ENCODE data around the gene PIP4K2A.
A peak's percentile ranks its signal among the peaks of the same experiment; 100 is the strongest.

The PIP4K2A gene

DNA sequence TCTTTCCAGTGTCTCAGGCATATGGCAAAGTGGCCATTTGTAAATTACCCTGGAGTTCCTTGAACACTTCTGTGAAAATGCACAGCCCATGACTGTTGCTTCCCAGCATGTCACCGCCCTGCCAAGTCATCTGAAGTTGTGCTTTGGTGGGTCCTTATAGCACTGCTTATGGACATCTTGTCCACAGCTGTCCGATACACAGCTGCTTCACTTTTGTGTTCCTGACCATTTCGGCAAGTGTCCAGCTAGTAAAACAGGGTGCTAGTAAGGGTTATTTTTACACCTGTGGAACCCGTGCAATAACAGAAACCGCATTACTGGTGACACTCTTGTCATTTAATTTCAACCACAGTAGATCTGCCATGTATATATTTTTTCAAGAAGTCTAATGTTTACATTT, 29.7 kb downstream of the PIP4K2A start:
- Histone ChIP-seq H3K9me3 (ENCODE audit: control insufficient read depth in 1 of 2, low read length in 2 of 2) (no peaks in the 10 kb centered on the region), H3K36me3 (ENCODE audit: control insufficient read depth in 1 of 2, insufficient read depth in 2 of 2, low read length in 2 of 2) (no peaks in the 10 kb centered on the region), H3K4me1 (ENCODE audit: control insufficient read depth in 1 of 2, insufficient read depth in 2 of 2, low read length in 2 of 2) (peaks cover 25 to 31% of the 10 kb centered on the region in 2 donors), H3K4me3 (ENCODE audit: low read depth in 1 of 2, low read length in 2 of 2) (no peak overlapping the region), H3K9ac (ENCODE audit: low read depth in 1 of 2, low read length in 2 of 2) (no peak overlapping the region), H3K27me3 (ENCODE audit: control insufficient read depth in 1 of 2, insufficient read depth in 2 of 2, low read length in 2 of 2) (no peaks in the 10 kb centered on the region), H3K27ac (ENCODE audit: low read depth, low read length) (no peak overlapping the region)

DNA sequence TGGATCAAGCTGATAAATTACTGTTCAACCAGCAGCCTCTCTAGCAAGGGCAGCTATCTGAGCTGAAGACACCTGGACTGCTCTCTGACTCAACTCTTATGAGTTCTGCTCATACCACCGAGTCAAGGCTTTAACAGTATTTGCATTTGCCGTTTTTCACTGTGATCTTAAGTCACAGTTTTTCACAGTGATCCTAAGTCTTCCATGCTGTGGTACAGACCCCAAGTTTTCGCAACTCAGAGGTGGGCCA, 31.3 kb downstream of the PIP4K2A start:
- Histone ChIP-seq H3K4me3 (ENCODE audit: low read depth in 1 of 2, low read length in 2 of 2) (peak overlapping the region; percentile 12 to 41), H3K27ac (ENCODE audit: low read depth, low read length) (no peak overlapping the region), H3K27me3 (ENCODE audit: control insufficient read depth in 1 of 2, insufficient read depth in 2 of 2, low read length in 2 of 2) (no peaks in the 10 kb centered on the region), H3K36me3 (ENCODE audit: control insufficient read depth in 1 of 2, insufficient read depth in 2 of 2, low read length in 2 of 2) (no peaks in the 10 kb centered on the region), H3K9ac (ENCODE audit: low read depth in 1 of 2, low read length in 2 of 2) (peak overlapping the region in 1 of 2 donors; percentile 39), H3K4me1 (ENCODE audit: control insufficient read depth in 1 of 2, insufficient read depth in 2 of 2, low read length in 2 of 2) (peaks cover 25 to 32% of the 10 kb centered on the region in 2 donors), H3K9me3 (ENCODE audit: control insufficient read depth in 1 of 2, low read length in 2 of 2) (no peaks in the 10 kb centered on the region)

DNA sequence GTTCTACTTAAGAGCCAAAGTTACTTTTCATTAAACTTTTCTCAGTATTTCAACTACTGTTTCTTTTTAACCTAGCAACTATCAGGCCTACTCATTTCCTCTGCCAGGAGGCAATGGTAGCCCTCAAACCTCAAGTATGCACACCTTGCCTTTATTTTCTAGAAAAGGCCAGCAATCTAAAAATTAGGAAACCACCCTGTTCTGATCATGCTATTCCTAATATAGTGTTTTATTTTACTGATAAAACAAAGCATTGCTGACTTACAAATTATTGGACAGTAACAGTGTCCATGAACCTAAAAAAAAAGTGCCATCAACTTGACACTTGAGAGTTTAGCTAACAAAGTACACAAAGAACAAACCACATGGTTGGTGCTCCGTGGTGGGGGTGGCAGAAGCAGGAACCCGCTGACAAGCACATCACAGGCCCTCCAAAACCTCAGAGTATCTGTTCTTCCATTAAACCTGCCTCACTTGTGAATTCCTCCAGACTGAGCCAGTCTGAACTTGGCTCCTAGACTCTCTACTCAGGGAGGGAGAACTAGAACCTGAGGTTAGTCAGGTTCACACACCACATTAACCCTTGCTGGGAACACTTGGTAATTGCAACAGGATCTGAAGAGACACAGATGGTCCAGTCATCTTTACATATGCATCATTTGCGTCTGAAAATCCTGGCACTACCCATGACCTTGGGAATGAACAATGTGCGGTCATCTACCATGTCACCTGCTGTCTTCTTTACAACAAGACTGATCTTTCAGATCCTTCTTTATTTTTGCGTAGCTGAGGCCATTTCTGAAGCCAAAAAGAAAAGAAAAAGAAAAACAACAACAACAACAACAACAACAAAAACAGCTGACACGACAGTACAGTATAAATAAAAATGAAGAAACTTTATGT, 31.9 kb downstream of the PIP4K2A start:
- Histone ChIP-seq H3K4me3 (ENCODE audit: low read depth in 1 of 2, low read length in 2 of 2) (peak overlapping the region; percentile 12 to 41), H3K27ac (ENCODE audit: low read depth, low read length) (peak overlapping the region; percentile 7)

DNA sequence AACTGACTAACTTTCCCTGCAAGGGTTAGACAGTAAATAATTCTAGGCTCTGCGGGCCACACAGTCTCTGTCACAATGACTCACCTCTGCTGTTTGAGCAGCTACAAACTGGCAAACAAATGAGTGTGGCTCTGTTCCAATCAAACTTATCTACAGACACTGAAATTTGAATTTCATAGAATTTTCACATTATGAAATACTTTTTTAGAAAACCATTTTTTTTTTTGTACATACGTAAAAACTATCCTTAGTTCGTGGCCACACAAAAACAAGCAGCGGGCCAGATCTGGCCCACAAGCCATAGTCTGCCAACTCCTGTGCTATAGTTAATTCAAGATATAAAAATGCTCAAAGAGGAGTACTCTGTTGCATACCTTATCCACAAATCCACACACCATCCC, 32.6 kb downstream of the PIP4K2A start:
- no peak overlapping the region for H3K27ac ChIP-seq (ENCODE audit: low read depth, low read length)
- peaks cover 25 to 39% of the 10 kb centered on the region in 2 donors for H3K4me1 ChIP-seq (ENCODE audit: control insufficient read depth in 1 of 2, insufficient read depth in 2 of 2, low read length in 2 of 2)
- H3K9me3 ChIP-seq (ENCODE audit: control insufficient read depth in 1 of 2, low read length in 2 of 2), result no peaks in the 10 kb centered on the region
- H3K36me3 ChIP-seq (ENCODE audit: control insufficient read depth in 1 of 2, insufficient read depth in 2 of 2, low read length in 2 of 2), result no peaks in the 10 kb centered on the region
- no peaks in the 10 kb centered on the region for H3K27me3 ChIP-seq (ENCODE audit: control insufficient read depth in 1 of 2, insufficient read depth in 2 of 2, low read length in 2 of 2)
- H3K4me3 ChIP-seq (ENCODE audit: low read depth in 1 of 2, low read length in 2 of 2), result no peak overlapping the region
- H3K9ac ChIP-seq (ENCODE audit: low read depth in 1 of 2, low read length in 2 of 2), result no peak overlapping the region

More for the DNA sequence above, 31.9 kb downstream of the PIP4K2A start:
- H3K9me3 ChIP-seq (ENCODE audit: control insufficient read depth in 1 of 2, low read length in 2 of 2), result no peaks in the 10 kb centered on the region
- H3K9ac ChIP-seq (ENCODE audit: low read depth in 1 of 2, low read length in 2 of 2), result peak overlapping the region in 1 of 2 donors; percentile 39
- peaks cover 25 to 36% of the 10 kb centered on the region in 2 donors for H3K4me1 ChIP-seq (ENCODE audit: control insufficient read depth in 1 of 2, insufficient read depth in 2 of 2, low read length in 2 of 2)
- no peaks in the 10 kb centered on the region for H3K27me3 ChIP-seq (ENCODE audit: control insufficient read depth in 1 of 2, insufficient read depth in 2 of 2, low read length in 2 of 2)
- no peaks in the 10 kb centered on the region for H3K36me3 ChIP-seq (ENCODE audit: control insufficient read depth in 1 of 2, insufficient read depth in 2 of 2, low read length in 2 of 2)

DNA sequence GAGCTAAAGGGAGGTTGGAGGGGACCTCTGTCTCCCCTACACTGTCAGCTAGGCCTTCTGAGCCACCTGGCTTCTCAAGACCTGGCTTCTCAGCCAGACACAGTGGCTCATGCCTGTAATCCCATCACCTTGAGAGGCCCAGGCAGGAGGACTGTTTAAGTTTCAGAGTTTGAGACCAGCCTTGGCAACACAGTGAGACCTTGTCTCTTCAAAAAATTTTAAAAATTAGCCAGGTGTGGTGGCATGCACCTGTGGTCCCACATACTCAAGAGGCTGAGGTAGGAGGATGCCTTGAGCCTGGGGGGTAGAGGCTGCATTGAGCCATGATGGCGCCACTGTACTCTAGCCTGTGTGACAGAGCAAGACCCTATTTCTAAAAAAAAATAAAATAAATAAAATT, 33.1 kb downstream of the PIP4K2A start:
- Histone ChIP-seq H3K9me3 (ENCODE audit: control insufficient read depth in 1 of 2, low read length in 2 of 2) (no peaks in the 10 kb centered on the region), H3K4me1 (ENCODE audit: control insufficient read depth in 1 of 2, insufficient read depth in 2 of 2, low read length in 2 of 2) (peaks cover 25 to 39% of the 10 kb centered on the region in 2 donors), H3K27me3 (ENCODE audit: control insufficient read depth in 1 of 2, insufficient read depth in 2 of 2, low read length in 2 of 2) (no peaks in the 10 kb centered on the region), H3K4me3 (ENCODE audit: low read depth in 1 of 2, low read length in 2 of 2) (no peak overlapping the region), H3K9ac (ENCODE audit: low read depth in 1 of 2, low read length in 2 of 2) (no peak overlapping the region), H3K36me3 (ENCODE audit: control insufficient read depth in 1 of 2, insufficient read depth in 2 of 2, low read length in 2 of 2) (no peaks in the 10 kb centered on the region), H3K27ac (ENCODE audit: low read depth, low read length) (no peak overlapping the region)

DNA sequence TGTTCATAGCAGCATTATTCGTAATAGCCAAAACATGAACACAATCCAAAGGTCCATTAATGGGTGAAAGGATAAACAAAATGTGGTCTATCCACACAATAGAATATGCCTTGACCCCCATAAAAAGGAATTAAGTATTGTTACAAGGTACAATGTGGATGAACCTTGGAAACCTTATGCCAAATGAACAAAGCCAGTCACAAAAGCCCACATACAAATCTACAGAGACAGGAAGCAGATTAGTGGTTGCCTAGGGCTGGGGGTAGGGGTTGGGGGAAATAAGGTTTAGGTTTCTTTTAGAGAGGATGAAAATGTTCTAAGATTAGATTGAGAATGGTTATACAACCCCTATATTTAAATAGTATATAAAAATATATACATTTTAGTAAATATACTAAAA, 34.8 kb downstream of the PIP4K2A start:
- H3K4me1 ChIP-seq (ENCODE audit: control insufficient read depth in 1 of 2, insufficient read depth in 2 of 2, low read length in 2 of 2), result peaks cover 17 to 28% of the 10 kb centered on the region in 2 donors
- H3K27ac ChIP-seq (ENCODE audit: low read depth, low read length), result no peak overlapping the region

DNA sequence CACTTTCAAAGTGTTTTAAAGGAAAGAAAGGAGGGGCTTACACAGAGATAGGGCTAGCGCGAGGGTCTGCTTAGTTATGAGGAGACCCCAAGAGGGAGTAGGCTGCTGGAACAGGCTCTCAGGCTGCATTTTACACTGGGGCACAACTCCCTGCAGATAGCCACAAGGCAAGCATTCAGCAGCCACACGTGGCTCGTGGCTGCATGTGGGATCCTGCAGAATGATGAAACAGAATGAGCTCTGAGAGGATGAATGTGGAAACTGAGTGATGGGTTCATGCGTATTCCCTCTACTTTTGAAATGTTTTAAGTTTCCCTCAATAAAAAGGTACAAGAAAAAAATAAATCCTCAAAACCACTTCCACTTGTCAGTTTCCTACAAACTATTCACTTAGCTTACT, 37.0 kb downstream of the PIP4K2A start:
- Histone ChIP-seq H3K27me3 (ENCODE audit: control insufficient read depth in 1 of 2, insufficient read depth in 2 of 2, low read length in 2 of 2) (no peaks in the 10 kb centered on the region), H3K4me3 (ENCODE audit: low read depth in 1 of 2, low read length in 2 of 2) (no peak overlapping the region), H3K36me3 (ENCODE audit: control insufficient read depth in 1 of 2, insufficient read depth in 2 of 2, low read length in 2 of 2) (no peaks in the 10 kb centered on the region), H3K27ac (ENCODE audit: low read depth, low read length) (no peak overlapping the region), H3K9ac (ENCODE audit: low read depth in 1 of 2, low read length in 2 of 2) (no peak overlapping the region), H3K4me1 (ENCODE audit: control insufficient read depth in 1 of 2, insufficient read depth in 2 of 2, low read length in 2 of 2) (peaks cover 0 to 16% of the 10 kb centered on the region in 2 donors), H3K9me3 (ENCODE audit: control insufficient read depth in 1 of 2, low read length in 2 of 2) (no peaks in the 10 kb centered on the region)

More for the DNA sequence above, 34.8 kb downstream of the PIP4K2A start:
- no peak overlapping the region for H3K9ac ChIP-seq (ENCODE audit: low read depth in 1 of 2, low read length in 2 of 2)
- H3K27me3 ChIP-seq (ENCODE audit: control insufficient read depth in 1 of 2, insufficient read depth in 2 of 2, low read length in 2 of 2), result no peaks in the 10 kb centered on the region
- H3K36me3 ChIP-seq (ENCODE audit: control insufficient read depth in 1 of 2, insufficient read depth in 2 of 2, low read length in 2 of 2), result no peaks in the 10 kb centered on the region
- no peak overlapping the region for H3K4me3 ChIP-seq (ENCODE audit: low read depth in 1 of 2, low read length in 2 of 2)
- no peaks in the 10 kb centered on the region for H3K9me3 ChIP-seq (ENCODE audit: control insufficient read depth in 1 of 2, low read length in 2 of 2)

DNA sequence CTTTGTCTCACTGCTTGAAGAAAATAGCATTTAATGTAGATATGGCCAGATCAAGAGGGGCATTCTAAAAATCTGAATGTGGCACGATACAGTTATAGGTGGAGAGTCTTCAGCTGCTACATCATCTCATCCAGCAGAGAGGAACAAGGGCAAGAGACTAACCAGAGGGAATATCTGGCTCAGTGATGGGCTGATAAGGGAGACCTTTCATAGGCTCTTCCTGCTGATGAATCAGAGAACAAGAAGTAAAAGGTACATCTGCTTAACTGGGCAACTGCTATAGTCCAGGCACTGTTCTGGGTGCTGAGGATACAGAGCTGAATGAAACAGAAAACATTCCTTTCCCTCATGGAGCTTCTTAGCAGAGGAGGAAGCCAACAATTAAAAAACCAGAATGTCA, 37.9 kb downstream of the PIP4K2A start:
- H3K4me1 ChIP-seq (ENCODE audit: control insufficient read depth in 1 of 2, insufficient read depth in 2 of 2, low read length in 2 of 2), result peaks cover 0 to 15% of the 10 kb centered on the region in 2 donors
- no peak overlapping the region for H3K4me3 ChIP-seq (ENCODE audit: low read depth in 1 of 2, low read length in 2 of 2)
- H3K27me3 ChIP-seq (ENCODE audit: control insufficient read depth in 1 of 2, insufficient read depth in 2 of 2, low read length in 2 of 2), result no peaks in the 10 kb centered on the region
- no peaks in the 10 kb centered on the region for H3K36me3 ChIP-seq (ENCODE audit: control insufficient read depth in 1 of 2, insufficient read depth in 2 of 2, low read length in 2 of 2)
- H3K27ac ChIP-seq (ENCODE audit: low read depth, low read length), result no peak overlapping the region
- H3K9me3 ChIP-seq (ENCODE audit: control insufficient read depth in 1 of 2, low read length in 2 of 2), result no peaks in the 10 kb centered on the region
- no peak overlapping the region for H3K9ac ChIP-seq (ENCODE audit: low read depth in 1 of 2, low read length in 2 of 2)

DNA sequence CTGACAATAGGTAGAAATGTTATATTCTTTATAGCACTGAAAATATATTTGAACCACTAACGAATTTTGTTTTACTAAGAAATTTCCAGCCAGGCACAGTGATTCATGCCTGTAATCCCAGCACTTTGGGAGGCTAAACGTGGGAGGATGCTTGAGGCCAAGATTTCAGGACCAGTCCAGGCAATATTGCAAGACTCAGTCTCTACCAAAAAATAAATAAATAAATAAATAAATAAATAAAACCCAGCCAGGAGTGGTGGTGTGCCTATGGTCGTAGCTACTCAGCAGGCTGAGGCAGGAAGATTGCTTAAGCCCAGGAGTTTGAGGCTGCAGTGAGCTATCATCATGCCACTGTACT, 39.8 kb downstream of the PIP4K2A start:
- H3K4me3 ChIP-seq (ENCODE audit: low read depth in 1 of 2, low read length in 2 of 2), result no peak overlapping the region
- H3K9me3 ChIP-seq (ENCODE audit: control insufficient read depth in 1 of 2, low read length in 2 of 2), result no peaks in the 10 kb centered on the region
- no peak overlapping the region for H3K9ac ChIP-seq (ENCODE audit: low read depth in 1 of 2, low read length in 2 of 2)
- no peak overlapping the region for H3K27ac ChIP-seq (ENCODE audit: low read depth, low read length)
- H3K27me3 ChIP-seq (ENCODE audit: control insufficient read depth in 1 of 2, insufficient read depth in 2 of 2, low read length in 2 of 2), result no peaks in the 10 kb centered on the region
- H3K4me1 ChIP-seq (ENCODE audit: control insufficient read depth in 1 of 2, insufficient read depth in 2 of 2, low read length in 2 of 2), result peaks cover 0 to 15% of the 10 kb centered on the region in 2 donors
- no peaks in the 10 kb centered on the region for H3K36me3 ChIP-seq (ENCODE audit: control insufficient read depth in 1 of 2, insufficient read depth in 2 of 2, low read length in 2 of 2)

DNA sequence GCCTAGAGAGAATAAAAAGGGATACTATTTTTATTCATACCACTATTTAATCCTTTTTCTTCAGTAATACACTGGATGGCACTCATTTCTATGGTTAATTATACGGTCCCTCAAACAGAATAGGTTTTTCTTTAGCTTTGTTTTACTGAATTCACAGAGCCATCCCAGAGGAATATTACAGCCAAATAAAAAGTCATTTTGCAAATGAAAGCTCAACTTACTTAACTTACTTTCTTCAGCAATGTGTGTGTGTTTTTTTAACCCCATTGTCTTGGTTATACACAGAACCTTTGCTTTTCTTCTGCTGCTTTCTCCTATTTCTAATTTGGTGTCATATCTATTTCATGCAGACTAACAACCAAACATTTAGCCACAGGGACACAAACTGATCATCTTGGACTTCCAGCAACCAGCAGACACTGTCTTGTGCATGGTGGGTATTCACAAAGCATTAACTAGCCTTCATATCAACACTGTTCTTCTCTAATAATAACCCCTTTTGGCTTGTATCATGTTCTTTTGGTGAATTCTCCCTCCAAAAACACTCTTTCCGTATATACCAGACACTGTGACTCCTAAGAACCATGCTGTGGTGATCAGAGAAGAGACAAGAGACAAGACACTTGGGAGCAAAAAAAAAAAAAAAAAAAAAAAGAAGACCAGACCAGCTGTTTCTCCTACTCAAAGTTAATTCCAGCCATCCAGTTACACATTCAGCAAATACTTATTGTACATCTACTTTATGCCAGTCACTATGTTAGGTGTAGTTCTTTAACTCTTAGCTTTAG, 40.4 kb downstream of the PIP4K2A start:
- no peaks in the 10 kb centered on the region for H3K27me3 ChIP-seq (ENCODE audit: control insufficient read depth in 1 of 2, insufficient read depth in 2 of 2, low read length in 2 of 2)
- H3K4me1 ChIP-seq (ENCODE audit: control insufficient read depth in 1 of 2, insufficient read depth in 2 of 2, low read length in 2 of 2), result peaks cover 0 to 15% of the 10 kb centered on the region in 2 donors
- H3K36me3 ChIP-seq (ENCODE audit: control insufficient read depth in 1 of 2, insufficient read depth in 2 of 2, low read length in 2 of 2), result no peaks in the 10 kb centered on the region
- H3K4me3 ChIP-seq (ENCODE audit: low read depth in 1 of 2, low read length in 2 of 2), result no peak overlapping the region
- H3K27ac ChIP-seq (ENCODE audit: low read depth, low read length), result no peak overlapping the region
- no peak overlapping the region for H3K9ac ChIP-seq (ENCODE audit: low read depth in 1 of 2, low read length in 2 of 2)
- no peaks in the 10 kb centered on the region for H3K9me3 ChIP-seq (ENCODE audit: control insufficient read depth in 1 of 2, low read length in 2 of 2)
